Glomerular endothelial cell (primary cell): Measurements from ENCODE around the gene SLC66A1. TPM values are rescaled to one million over a fixed set of nuclear protein-coding genes. Genes with fewer than 3 reads are reported as not detected.

Source experiments
- DNase-seq: peaks from one replicate; pipeline ENCODE4 v3.0.0-alpha.2; 2011; ENCODE audit warnings: low read depth, low spot score; ENCODE audit errors: extremely low read depth
- total RNA-seq: library from RNA; depleted of rRNA; stranded (reverse); fragments of >200 nt; gene quantifications from 2 replicates; pipeline ENCODE4 v1.2.3, GENCODE V29; 2015

The SLC66A1 gene
- total RNA-seq, 1 donor from 2014 or later: 19.0 TPM

DNA sequence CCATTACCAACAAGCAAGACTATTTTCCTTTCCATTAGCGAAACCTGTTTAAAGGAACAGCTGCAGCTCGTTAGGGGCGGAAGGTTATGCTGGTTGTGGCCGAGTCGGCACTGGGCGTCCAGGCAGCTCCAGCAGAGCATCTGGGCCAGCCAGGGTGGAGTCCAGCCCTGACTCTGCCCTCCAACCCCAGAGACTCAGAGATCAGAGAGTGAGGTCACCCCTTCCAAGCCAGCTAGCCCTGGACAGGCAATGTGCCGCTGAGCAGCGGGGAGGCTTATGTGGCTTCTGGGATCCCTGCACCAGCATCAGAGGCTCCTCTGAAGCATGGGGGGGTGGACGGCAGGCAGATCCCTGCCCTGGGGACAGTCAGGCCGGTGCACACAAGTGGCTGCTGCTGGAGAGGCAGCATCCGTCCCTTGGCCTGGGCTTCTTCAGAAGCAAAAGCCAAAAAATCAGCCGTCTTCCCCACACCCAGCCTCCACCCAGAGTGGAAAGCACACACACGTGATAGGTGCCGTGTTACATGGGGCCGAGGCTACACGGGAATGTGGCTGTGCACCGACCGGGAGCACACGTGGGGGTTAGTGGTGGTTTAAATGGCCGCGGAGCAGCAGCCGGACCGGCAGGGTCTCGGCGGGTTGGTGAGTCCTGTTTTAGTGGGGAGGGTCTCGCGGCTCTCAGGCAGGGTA lies 30.1 kb downstream of the SLC66A1 start:
- no peak for DNase-seq

- no peak for DNase-seq
These were observed 30.9 kb downstream of the SLC66A1 start for GRCh38 chr1:19342894-19343616.

- DNase-seq: no peak
These were observed 31.7 kb downstream of the SLC66A1 start for GRCh38 chr1:19343617-19344350.

GRCh38 chr1:19344372-19344810 lies 32.3 kb downstream of the SLC66A1 start:
- DNase-seq: no peak

DNA sequence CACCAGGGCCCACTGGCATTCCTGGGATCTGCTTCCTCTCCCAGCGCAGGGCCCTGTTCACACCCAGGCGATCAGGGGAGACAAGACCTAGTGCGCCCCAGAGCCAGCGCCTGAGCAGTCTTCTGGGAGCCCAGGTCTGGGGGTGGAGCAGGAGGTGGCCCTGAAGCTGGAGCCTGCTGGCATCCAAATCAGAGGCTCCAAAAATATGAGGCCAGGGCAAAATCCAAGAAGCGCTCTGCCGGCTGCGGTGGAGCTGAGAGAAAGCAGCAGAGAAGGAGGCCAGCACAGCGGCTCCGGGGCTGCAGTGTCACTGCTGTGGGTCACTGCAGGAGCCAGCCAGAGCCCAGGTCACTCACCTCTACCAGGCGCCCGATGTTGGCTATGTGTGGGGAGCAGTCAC lies 32.7 kb downstream of the SLC66A1 start:
- no peak for DNase-seq

DNA sequence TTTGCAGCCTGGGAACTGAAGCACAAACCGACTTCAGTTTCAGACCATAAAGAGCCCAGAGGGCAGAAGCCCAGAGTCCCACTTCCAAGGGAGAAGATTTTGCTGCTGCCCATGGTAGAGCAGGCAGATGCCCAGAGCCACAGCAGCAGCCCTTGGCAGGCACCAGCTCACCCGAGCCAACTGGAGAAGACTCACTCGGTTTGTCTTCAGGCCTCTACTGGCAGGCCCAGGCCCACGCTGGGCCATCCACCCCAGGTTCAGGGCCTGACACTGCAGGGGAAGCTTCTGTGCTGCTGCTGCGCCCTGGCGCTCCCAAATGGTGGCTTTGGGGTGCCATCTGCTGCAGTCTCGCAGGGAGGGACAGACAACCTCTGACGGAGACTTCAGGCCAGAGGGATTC lies 33.3 kb downstream of the SLC66A1 start:
- no peak for DNase-seq

DNA sequence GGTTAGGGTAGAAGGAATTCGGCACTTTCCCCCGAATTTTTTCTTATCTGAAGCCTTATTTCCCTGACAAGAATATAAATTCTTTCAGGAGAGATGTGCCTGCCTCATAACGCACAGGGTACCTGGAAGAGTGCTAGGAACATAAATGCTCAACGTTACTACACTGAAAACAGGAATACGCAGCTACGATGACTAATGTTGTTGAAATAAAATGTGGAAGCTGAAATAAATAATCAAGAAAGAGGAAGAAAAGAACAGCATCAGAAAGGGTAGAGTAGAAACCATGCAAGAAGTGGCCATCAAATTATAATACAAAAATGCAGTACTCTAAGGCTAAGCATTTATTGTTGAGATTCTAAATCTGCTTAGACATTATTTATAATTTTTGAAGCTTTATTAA lies 33.9 kb downstream of the SLC66A1 start:
- DNase-seq: no peak

- DNase-seq: no peak
These were observed 35.5 kb downstream of the SLC66A1 start for GRCh38 chr1:19347533-19348172.

- DNase-seq: no peak
These were observed 36.5 kb downstream of the SLC66A1 start for GRCh38 chr1:19348441-19349198.

DNA sequence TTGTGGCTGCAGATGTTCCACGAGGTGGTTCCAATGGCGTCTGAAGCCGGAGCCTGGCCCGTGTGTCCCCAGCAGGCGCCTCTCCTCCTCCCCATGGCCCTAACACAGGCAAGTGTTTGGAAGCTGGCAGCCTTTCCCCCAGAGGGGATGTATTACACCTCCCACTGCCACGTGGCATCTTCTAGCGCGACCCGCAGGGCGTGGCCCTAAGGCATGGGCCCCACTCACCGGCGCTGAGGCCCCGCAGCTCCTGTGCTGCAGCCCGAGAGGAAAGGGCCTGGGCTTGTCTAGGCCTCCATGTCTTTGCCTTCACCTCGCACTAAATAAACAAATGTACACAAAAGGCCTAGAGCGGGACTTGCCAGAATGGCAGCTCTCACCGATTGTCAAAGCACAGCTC lies 37.9 kb downstream of the SLC66A1 start:
- no peak for DNase-seq

- no peak for DNase-seq
These were observed 38.4 kb downstream of the SLC66A1 start for GRCh38 chr1:19350566-19350965.

DNA sequence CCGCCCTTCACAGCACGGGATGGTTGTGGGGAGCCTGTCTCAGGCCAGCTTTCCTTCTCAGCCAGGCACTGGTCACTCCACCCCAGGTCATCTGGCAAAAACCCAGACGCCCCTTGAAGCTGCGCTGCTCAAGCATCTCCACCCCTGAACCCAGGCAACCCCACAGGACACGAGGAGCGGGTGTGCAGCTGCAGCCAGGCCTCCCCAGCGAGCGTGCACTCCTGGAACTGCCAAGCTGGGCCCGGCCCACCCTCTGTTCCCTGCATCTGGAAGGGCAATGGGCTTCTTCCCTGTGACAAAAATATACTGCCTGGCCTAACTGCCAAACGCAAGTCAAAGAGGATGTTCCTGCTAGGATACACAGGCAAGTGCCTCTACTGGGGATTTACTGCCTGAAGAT lies 39.7 kb downstream of the SLC66A1 start:
- no peak for DNase-seq

GRCh38 chr1:19352839-19353238 lies 40.7 kb downstream of the SLC66A1 start:
- DNase-seq: no peak

GRCh38 chr1:19353596-19353995 lies 41.5 kb downstream of the SLC66A1 start:
- no peak for DNase-seq

- no peak for DNase-seq
These were observed 42.4 kb downstream of the SLC66A1 start for GRCh38 chr1:19354531-19354981.

- no peak for DNase-seq
These were observed 44.1 kb downstream of the SLC66A1 start for GRCh38 chr1:19356266-19356665.

GRCh38 chr1:19357299-19357986 lies 45.3 kb downstream of the SLC66A1 start:
- DNase-seq: no peak

DNA sequence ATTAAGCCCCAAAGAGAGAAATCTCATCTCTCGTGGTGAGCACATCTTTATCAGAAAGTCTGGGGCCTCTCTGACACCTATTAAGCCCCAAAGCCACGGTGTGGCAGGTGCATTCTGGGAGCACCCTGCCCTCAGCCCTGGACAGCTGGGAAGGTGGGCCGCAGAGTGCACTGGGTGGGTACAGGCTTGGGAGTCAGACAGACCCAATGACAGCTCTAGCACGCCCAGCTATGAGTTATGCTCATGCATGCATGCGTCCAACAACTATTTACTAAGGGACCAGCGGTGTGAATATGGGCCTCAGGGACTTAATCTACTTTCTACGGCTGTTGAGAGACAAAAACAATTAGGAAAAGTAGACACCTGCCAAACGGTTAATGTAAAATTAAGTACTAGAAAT lies 46.6 kb downstream of the SLC66A1 start:
- DNase-seq: no peak

- DNase-seq: no peak
These were observed 47.2 kb downstream of the SLC66A1 start for GRCh38 chr1:19359357-19359756.

GRCh38 chr1:19360016-19360415 lies 47.9 kb downstream of the SLC66A1 start:
- DNase-seq: no peak
